K562 (cell line): Measurements from ENCODE around the gene TRAF3. TPM values are rescaled to one million over a fixed set of nuclear protein-coding genes. Genes with fewer than 3 reads are reported as not detected.

Experiments used
- ATAC-seq: fragments of 200-7000 bp; cut with Tn5 transposase; 3 replicates; pipeline ENCODE4 v1.9.1; 2020; ENCODE audit warnings: moderate library complexity
- BruUV-seq: library from RNA; stranded (reverse); fragments of 400-500 nt; replicated peaks from 2 replicates; lab custom pipeline; 2021; lab: Mats Ljungman, UMichigan
- CTCF ChIA-PET: fragments of 300-600 bp; formaldehyde crosslinking; extraction: SDS; loops from one replicate; lab custom pipeline; 2021; ENCODE audit warnings: low intra/inter-chr PET ratio; lab: Yijun Ruan, JAX
- POLR2A ChIA-PET: fragments of 300-600, 350-650 bp; sonication (Branson Sonifier 250); formaldehyde crosslinking; extraction: SDS; loops from one replicate; lab custom pipeline; 2021; ENCODE audit warnings: antibody characterized with exemption, inconsistent platforms; lab: Yijun Ruan, JAX
- DNase-seq, 4 experiments: peaks; one replicate each; pipeline versions ENCODE4 v3.0.0 to v3.0.0-alpha.2; 2011 to 2018; ENCODE audit warnings: low spot score in 3 of 4, mixed read lengths in 3 of 4; ENCODE audit errors: extremely low read depth in 1 of 4
- FAIRE-seq: peaks from 2 replicates; lab custom pipeline; 2011; peaks lifted over from hg19 to GRCh38; lab: Jason Lieb, UNC
- H2AFZ ChIP-seq: 2 replicates; pipeline ENCODE4 v1.6.0; 2011; ENCODE audit warnings: low read depth, low read length, control low read depth, inconsistent platforms
- H3K27ac ChIP-seq: fragments of 200-600 bp; 3 replicates; pipeline ENCODE4 v1.8.0; 2011; ENCODE audit warnings: low read depth, mild to moderate bottlenecking, control low read depth, inconsistent platforms, low read length, moderate library complexity, mixed read lengths; ENCODE audit errors: extremely low read depth
- H3K27me3 ChIP-seq, 2 experiments: fragments of 300-600 bp in 1 of 2; 2 replicates in 1 of 2; 3 replicates in 1 of 2; pipeline versions ENCODE4 v1.6.0 to v1.8.0; 2011; ENCODE audit warnings: inconsistent platforms in 2 of 2, low read length in 2 of 2, mild to moderate bottlenecking in 1 of 2, mixed read lengths in 1 of 2, moderate library complexity in 1 of 2; ENCODE audit not compliant: control insufficient read depth in 2 of 2, insufficient read depth in 2 of 2
- H3K36me3 ChIP-seq: fragments of 300-600 bp; 3 replicates; pipeline ENCODE4 v1.8.0; 2011; ENCODE audit warnings: mild to moderate bottlenecking, low read length, inconsistent platforms; ENCODE audit not compliant: control insufficient read depth, insufficient read depth
- H3K4me1 ChIP-seq, 2 experiments: fragments of 200-600 bp in 1 of 2; replicated peaks in 1 of 2; 2 replicates in 1 of 2; 3 replicates in 1 of 2; pipeline versions ENCODE4 v1.5.1 to v1.8.0; 2011; ENCODE audit warnings: inconsistent platforms in 2 of 2, low read length in 2 of 2, mild to moderate bottlenecking in 1 of 2, mixed read lengths in 1 of 2, moderate library complexity in 1 of 2; ENCODE audit not compliant: control insufficient read depth in 2 of 2, insufficient read depth in 2 of 2
- H3K4me2 ChIP-seq: 2 replicates; pipeline ENCODE4 v1.6.1; 2011; ENCODE audit warnings: low read length, control low read depth, inconsistent platforms, mixed read lengths; ENCODE audit not compliant: insufficient read depth
- H3K4me3 ChIP-seq: fragments of 200-600 bp; sonication (generic), shearing (Covaris generic); 2 replicates; pipeline ENCODE4 v1.5.1; 2016; ENCODE audit warnings: control low read depth, inconsistent platforms
- H3K79me2 ChIP-seq: fragments of 200-600 bp; 3 replicates; pipeline ENCODE4 v1.8.0; 2011; ENCODE audit warnings: low read length, inconsistent platforms; ENCODE audit not compliant: control insufficient read depth, insufficient read depth
- H3K9ac ChIP-seq, 2 experiments: 2 replicates each; pipeline versions ENCODE4 v1.6.0 to v1.6.1; 2011; ENCODE audit warnings: low read depth in 2 of 2, low read length in 2 of 2, control low read depth in 1 of 2, inconsistent platforms in 1 of 2, mild to moderate bottlenecking in 1 of 2, mixed read lengths in 1 of 2; ENCODE audit not compliant: insufficient read depth in 1 of 2
- H3K9me1 ChIP-seq: one replicate; pipeline ENCODE4 v1.6.0; 2011; ENCODE audit warnings: inconsistent platforms, mild to moderate bottlenecking, low read length, moderate library complexity; ENCODE audit not compliant: control insufficient read depth, insufficient read depth
- H3K9me3 ChIP-seq: replicated peaks from 2 replicates; pipeline ENCODE4 v1.5.1; 2011; ENCODE audit warnings: low read depth, low read length, inconsistent platforms; ENCODE audit not compliant: control insufficient read depth, insufficient read depth
- H4K20me1 ChIP-seq: replicated peaks from 2 replicates; pipeline ENCODE4 v1.6.1; 2011; ENCODE audit warnings: low read length, inconsistent platforms, mixed read lengths; ENCODE audit not compliant: control insufficient read depth, insufficient read depth
- ETS2 ChIP-seq: IDR thresholded peaks from 2 replicates; pipeline ENCODE4 v1.6.1; 2016; ENCODE audit warnings: borderline replicate concordance, missing genetic modification characterization, mild to moderate bottlenecking, moderate library complexity, missing compliant biosample characterization; ENCODE audit not compliant: poor library complexity, severe bottlenecking
- WGBS: fragments of 100-300 bp; shearing (Covaris generic); methylation state at CpG from one replicate; pipeline ENCODE4 v1.1.6; 2016; ENCODE audit warnings: low coverage, mixed read lengths; ENCODE audit not compliant: insufficient coverage; ENCODE audit errors: missing lambda C conversion rate; 5-methylcytosine and 5-hydroxymethylcytosine counted together
- in situ Hi-C: fragments of 300-500 bp; cut with MboI; formaldehyde crosslinking; loops from 4 replicates; pipeline ENCODE4 v1.15.0; 2018; ENCODE audit warnings: inconsistent platforms, mixed read lengths
- intact Hi-C: fragments of 100-400 bp; cut with micrococcal nuclease; formaldehyde crosslinking; loops from 2 replicates; pipeline ENCODE4 v1.14.2; 2022
- polyA plus RNA-seq, 8 experiments: library from polyadenylated mRNA; depleted of rRNA in 4 of 8; stranded (reverse) in 5 of 8; unstranded in 3 of 8; fragments of >200 nt; fragmentation: Nextera tagmentation in 2 of 8; fragmentation: Illumina TruSeq in 1 of 8; extraction: Ambion mirVana in 2 of 8; extraction: Trizol in 1 of 8; gene quantifications; 2 replicates each; pipeline versions ENCODE4 v1.2.1 to v1.2.3, GENCODE V29; 2011 to 2014; ENCODE audit warnings: inconsistent platforms in 1 of 8, missing spikeins in 1 of 8
- total RNA-seq, 7 experiments: library from RNA; depleted of rRNA in 6 of 7; stranded (reverse); fragments of >200 nt in 6 of 7; fragmentation: Illumina TruSeq in 2 of 7; extraction: Trizol in 2 of 7; gene quantifications; 2 replicates each; pipeline versions ENCODE4 v1.2.1 to v1.2.3, GENCODE V29; 2011 to 2021; ENCODE audit warnings: low replicate concordance in 1 of 7
- TF ChIP-seq, protein P1 (sequence below), 2 experiments: fragments of 450-650 bp in 1 of 2; sonication (generic) in 1 of 2; formaldehyde crosslinking in 1 of 2; IDR thresholded peaks; 2 replicates each; pipeline versions ENCODE4 v1.7.1 to v1.9.0; 2016 to 2022; ENCODE audit warnings: inconsistent platforms in 1 of 2, mild to moderate bottlenecking in 1 of 2, missing genetic modification reagents in 1 of 2

The TRAF3 gene
- total and polyA plus RNA-seq, 9 of the 15 experiments (the other 6 are each of a cell fraction or from before 2014, with no cell fraction given): 0.52 to 21.3 (median 9.9) TPM

DNA sequence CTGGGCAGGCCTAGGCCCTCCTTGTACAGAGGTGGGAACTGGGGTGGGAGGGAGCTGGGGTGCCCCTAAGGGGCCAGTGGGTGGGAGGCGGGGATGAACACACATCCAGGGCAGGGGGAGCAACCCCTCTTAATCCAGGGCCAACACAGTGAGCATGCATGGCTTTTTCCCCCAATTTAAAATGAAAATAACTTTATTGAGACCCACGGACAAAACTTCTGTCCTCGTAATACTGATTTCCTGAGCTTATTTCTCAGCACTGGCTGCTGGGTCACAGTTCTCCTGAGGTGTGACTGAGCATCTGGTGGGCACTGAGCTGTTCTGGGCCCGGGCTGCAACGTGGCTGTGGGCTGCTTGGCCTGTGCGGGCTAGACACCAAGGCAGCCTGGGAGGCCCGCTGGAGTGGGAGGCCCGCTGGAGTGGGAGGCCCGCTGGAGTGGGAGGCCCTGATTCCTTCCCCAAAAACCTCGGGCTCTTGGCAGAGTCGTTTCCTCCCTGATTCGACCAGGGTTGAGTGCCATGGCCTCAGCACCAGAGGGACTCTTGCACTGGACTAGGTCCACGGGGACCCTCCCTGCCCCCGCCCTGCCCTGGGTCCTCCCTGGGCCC is 24.9 kb upstream of the TRAF3 start:
- peaks cover under 1% of the 10 kb centered on the region; the same call in 1 of the 3 replicates for H3K36me3 ChIP-seq
- intact Hi-C loops (no loop called here), in situ Hi-C loops (no loop called here)
- H3K27ac ChIP-seq: no peak overlapping the region
- DNase-seq (no peak), ATAC-seq (no peak), FAIRE-seq (no peak)
- H3K9me3 ChIP-seq: no peaks in the 10 kb centered on the region
- CTCF ChIA-PET: no interaction called here
- no peaks in the 10 kb centered on the region for H3K79me2 ChIP-seq
- no peak overlapping the region for H3K4me3 ChIP-seq
- no peaks in the 10 kb centered on the region for H3K9me1 ChIP-seq
- H3K4me1 ChIP-seq: peaks cover 0 to 15% of the 10 kb centered on the region in 2 experiments; a peak in 2 of 5 replicates
- WGBS: 71% methylated on average over 7 of the region's 14 CpGs
- no peak overlapping the region for H3K4me2 ChIP-seq
- no peaks in the 10 kb centered on the region for H3K27me3 ChIP-seq
- no peak overlapping the region for H3K9ac ChIP-seq
- no peaks in the 10 kb centered on the region for H4K20me1 ChIP-seq
- TF ChIP-seq, protein P1, sequence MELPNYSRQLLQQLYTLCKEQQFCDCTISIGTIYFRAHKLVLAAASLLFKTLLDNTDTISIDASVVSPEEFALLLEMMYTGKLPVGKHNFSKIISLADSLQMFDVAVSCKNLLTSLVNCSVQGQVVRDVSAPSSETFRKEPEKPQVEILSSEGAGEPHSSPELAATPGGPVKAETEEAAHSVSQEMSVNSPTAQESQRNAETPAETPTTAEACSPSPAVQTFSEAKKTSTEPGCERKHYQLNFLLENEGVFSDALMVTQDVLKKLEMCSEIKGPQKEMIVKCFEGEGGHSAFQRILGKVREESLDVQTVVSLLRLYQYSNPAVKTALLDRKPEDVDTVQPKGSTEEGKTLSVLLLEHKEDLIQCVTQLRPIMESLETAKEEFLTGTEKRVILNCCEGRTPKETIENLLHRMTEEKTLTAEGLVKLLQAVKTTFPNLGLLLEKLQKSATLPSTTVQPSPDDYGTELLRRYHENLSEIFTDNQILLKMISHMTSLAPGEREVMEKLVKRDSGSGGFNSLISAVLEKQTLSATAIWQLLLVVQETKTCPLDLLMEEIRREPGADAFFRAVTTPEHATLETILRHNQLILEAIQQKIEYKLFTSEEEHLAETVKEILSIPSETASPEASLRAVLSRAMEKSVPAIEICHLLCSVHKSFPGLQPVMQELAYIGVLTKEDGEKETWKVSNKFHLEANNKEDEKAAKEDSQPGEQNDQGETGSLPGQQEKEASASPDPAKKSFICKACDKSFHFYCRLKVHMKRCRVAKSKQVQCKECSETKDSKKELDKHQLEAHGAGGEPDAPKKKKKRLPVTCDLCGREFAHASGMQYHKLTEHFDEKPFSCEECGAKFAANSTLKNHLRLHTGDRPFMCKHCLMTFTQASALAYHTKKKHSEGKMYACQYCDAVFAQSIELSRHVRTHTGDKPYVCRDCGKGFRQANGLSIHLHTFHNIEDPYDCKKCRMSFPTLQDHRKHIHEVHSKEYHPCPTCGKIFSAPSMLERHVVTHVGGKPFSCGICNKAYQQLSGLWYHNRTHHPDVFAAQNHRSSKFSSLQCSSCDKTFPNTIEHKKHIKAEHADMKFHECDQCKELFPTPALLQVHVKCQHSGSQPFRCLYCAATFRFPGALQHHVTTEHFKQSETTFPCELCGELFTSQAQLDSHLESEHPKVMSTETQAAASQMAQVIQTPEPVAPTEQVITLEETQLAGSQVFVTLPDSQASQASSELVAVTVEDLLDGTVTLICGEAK (IDR thresholded peaks at IDR 0.05): peak; percentile 80
- TF ChIP-seq, protein P1 (CRISPR knock-in tag; IDR thresholded peaks at IDR 0.05): peak; percentile 64; the same call in 1 of the 2 replicates
- TF ChIP-seq ETS2 (tag): no peak
- POLR2A ChIA-PET: interaction anchor here (0.7 kb wide), 1 partner anchor 59 kb away, joined by 3 read pairs; no protein-coding TSS in a partner anchor
- BruUV-seq: no TSS peak
- H2AFZ ChIP-seq: no peak overlapping the region
